H9 (cell line): Measurements from ENCODE around the gene COMMD1. TPM values are rescaled to one million over a fixed set of nuclear protein-coding genes. Genes with fewer than 3 reads are reported as not detected.

Experiments used
- DNase-seq: peaks from one replicate; pipeline ENCODE4 v3.0.0-alpha.2; 2017
- H2AFZ ChIP-seq: one replicate; pipeline ENCODE4 v1.6.1; 2013; ENCODE audit warnings: mild to moderate bottlenecking, low read length, control low read depth, moderate library complexity
- H2AK5ac ChIP-seq: 2 replicates; pipeline ENCODE4 v1.6.1; 2013; ENCODE audit warnings: low read length, control low read depth, mixed read lengths; ENCODE audit not compliant: insufficient read length
- H2BK120ac ChIP-seq: one replicate; pipeline ENCODE4 v1.6.1; 2013; ENCODE audit warnings: low read depth, mild to moderate bottlenecking, low read length, control low read depth, inconsistent platforms; ENCODE audit not compliant: poor library complexity, severe bottlenecking
- H2BK12ac ChIP-seq: 2 replicates; pipeline ENCODE4 v1.6.1; 2013; ENCODE audit warnings: low read length, control low read depth, mixed read lengths, low read depth; ENCODE audit not compliant: insufficient read length
- H2BK15ac ChIP-seq: 2 replicates; pipeline ENCODE4 v1.6.1; 2013; ENCODE audit warnings: low read depth, low read length, control low read depth
- H2BK20ac ChIP-seq: one replicate; pipeline ENCODE4 v1.6.1; 2013; ENCODE audit warnings: low read depth, mild to moderate bottlenecking, low read length, control low read depth, inconsistent platforms; ENCODE audit not compliant: poor library complexity, severe bottlenecking
- H2BK5ac ChIP-seq: 2 replicates; pipeline ENCODE4 v1.6.1; 2013; ENCODE audit warnings: low read length, control low read depth, mixed read lengths; ENCODE audit not compliant: insufficient read length
- H3K14ac ChIP-seq: 2 replicates; pipeline ENCODE4 v1.6.1; 2013; ENCODE audit warnings: low read length, control low read depth; ENCODE audit not compliant: insufficient read depth
- H3K18ac ChIP-seq: 2 replicates; pipeline ENCODE4 v1.6.1; 2013; ENCODE audit warnings: low read depth, mild to moderate bottlenecking, mixed read lengths, low read length, control low read depth; ENCODE audit not compliant: insufficient read length
- H3K23ac ChIP-seq: 2 replicates; pipeline ENCODE4 v1.6.1; 2013; ENCODE audit warnings: low read length, control low read depth, mixed read lengths, low read depth; ENCODE audit not compliant: insufficient read length
- H3K23me2 ChIP-seq: 2 replicates; pipeline ENCODE4 v1.6.1; 2013; ENCODE audit warnings: low read depth, mild to moderate bottlenecking, mixed read lengths, low read length, control low read depth; ENCODE audit not compliant: insufficient read length, poor library complexity, severe bottlenecking
- H3K27ac ChIP-seq: 2 replicates; pipeline ENCODE4 v1.5.1; 2013; ENCODE audit warnings: low read length, control low read depth, mixed read lengths, low read depth; ENCODE audit not compliant: insufficient read length
- H3K27me3 ChIP-seq: 2 replicates; pipeline ENCODE4 v1.6.1; 2013; ENCODE audit warnings: low read length, control low read depth, inconsistent platforms; ENCODE audit not compliant: insufficient read depth
- H3K4ac ChIP-seq: 2 replicates; pipeline ENCODE4 v1.6.1; 2013; ENCODE audit warnings: low read depth, mild to moderate bottlenecking, control low read depth, inconsistent platforms, low read length, moderate library complexity
- H3K4me1 ChIP-seq: 2 replicates; pipeline ENCODE4 v1.6.1; 2013; ENCODE audit warnings: low read length, control low read depth, inconsistent platforms; ENCODE audit not compliant: insufficient read depth
- H3K4me2 ChIP-seq: 2 replicates; pipeline ENCODE4 v1.6.1; 2013; ENCODE audit warnings: low read length, control low read depth, mixed read lengths; ENCODE audit not compliant: insufficient read length, insufficient read depth
- H3K56ac ChIP-seq: 2 replicates; pipeline ENCODE4 v1.6.1; 2013; ENCODE audit warnings: low read depth, mild to moderate bottlenecking, mixed read lengths, low read length, control low read depth; ENCODE audit not compliant: insufficient read length
- H3K79me1 ChIP-seq: 2 replicates; pipeline ENCODE4 v1.6.1; 2013; ENCODE audit warnings: low read depth, mild to moderate bottlenecking, moderate library complexity, low read length, control low read depth, inconsistent platforms; ENCODE audit not compliant: insufficient read depth, poor library complexity, severe bottlenecking
- H3K79me2 ChIP-seq: 2 replicates; pipeline ENCODE4 v1.6.1; 2013; ENCODE audit warnings: low read length, control low read depth, inconsistent platforms; ENCODE audit not compliant: insufficient read depth
- H3K9ac ChIP-seq: 2 replicates; pipeline ENCODE4 v1.6.1; 2013; ENCODE audit warnings: low read length, control low read depth, mixed read lengths; ENCODE audit not compliant: insufficient read length; ENCODE audit errors: extremely low read depth
- H3K9me3 ChIP-seq: one replicate; pipeline ENCODE4 v1.6.1; 2013; ENCODE audit warnings: low read depth, low read length, inconsistent platforms; ENCODE audit not compliant: control insufficient read depth
- H3T11ph ChIP-seq: one replicate; pipeline ENCODE4 v1.6.1; 2013; ENCODE audit warnings: mild to moderate bottlenecking, low read length, control low read depth, inconsistent platforms
- H4K20me1 ChIP-seq: one replicate; pipeline ENCODE4 v1.6.1; 2013; ENCODE audit not compliant: control insufficient read depth, insufficient read length, insufficient read depth
- H4K5ac ChIP-seq: 2 replicates; pipeline ENCODE4 v1.6.1; 2013; ENCODE audit warnings: low read depth, mild to moderate bottlenecking, mixed read lengths, low read length, control low read depth; ENCODE audit not compliant: insufficient read length
- H4K8ac ChIP-seq: replicated peaks from 2 replicates; pipeline ENCODE4 v1.6.1; 2013; ENCODE audit warnings: low read length, control low read depth, mixed read lengths, low read depth; ENCODE audit not compliant: insufficient read length
- H4K91ac ChIP-seq: 2 replicates; pipeline ENCODE4 v1.6.1; 2013; ENCODE audit warnings: low read depth, mild to moderate bottlenecking, moderate library complexity, mixed read lengths, low read length, control low read depth; ENCODE audit not compliant: insufficient read length
- H3K27ac Mint-ChIP-seq, 3 experiments: 2 replicates in 2 of 3; 3 replicates in 1 of 3; pipeline ENCODE4 v1.8.0; 2020 to 2021; ENCODE audit warnings: mixed read lengths in 3 of 3, mild to moderate bottlenecking in 1 of 3, moderate library complexity in 1 of 3
- H3K27me3 Mint-ChIP-seq: 2 replicates; pipeline ENCODE4 v1.8.0; 2021; ENCODE audit warnings: low read depth, mild to moderate bottlenecking, moderate library complexity, mixed read lengths
- H3K36me3 Mint-ChIP-seq, 3 experiments: 2 replicates in 2 of 3; 3 replicates in 1 of 3; pipeline ENCODE4 v1.8.0; 2020 to 2021; ENCODE audit warnings: low read depth in 3 of 3, mixed read lengths in 3 of 3; ENCODE audit not compliant: insufficient read depth in 1 of 3
- H3K4me1 Mint-ChIP-seq, 2 experiments: 2 replicates each; pipeline ENCODE4 v1.8.0; 2020; ENCODE audit warnings: mixed read lengths in 2 of 2
- H3K4me3 Mint-ChIP-seq, 2 experiments: 2 replicates in 1 of 2; 3 replicates in 1 of 2; pipeline ENCODE4 v1.8.0; 2020 to 2021; ENCODE audit warnings: mild to moderate bottlenecking in 2 of 2, mixed read lengths in 2 of 2, moderate library complexity in 1 of 2
- H3K9me3 Mint-ChIP-seq, 2 experiments: 2 replicates in 1 of 2; 3 replicates in 1 of 2; pipeline ENCODE4 v1.8.0; 2020; ENCODE audit warnings: mild to moderate bottlenecking in 2 of 2, mixed read lengths in 2 of 2, moderate library complexity in 1 of 2
- CTCF ChIP-seq: fragments of 200-600 bp; sonication (generic); conservative IDR thresholded peaks from 3 replicates; pipeline ENCODE4 v1.8.0; 2021; ENCODE audit warnings: antibody characterized with exemption, mild to moderate bottlenecking
- WGBS: extraction: QIAGEN DNeasy Blood & Tissue Kit; methylation state at CpG from one replicate; pipeline ENCODE4 v1.1.7; 2013; ENCODE audit warnings: missing lambda C conversion rate, low lambda C conversion rate, mixed read lengths; ENCODE audit not compliant: insufficient read length; ENCODE audit errors: extremely low coverage; 5-methylcytosine and 5-hydroxymethylcytosine counted together
- total RNA-seq: library from RNA; stranded (reverse); gene quantifications from 2 replicates; pipeline ENCODE4 v1.2.1, GENCODE V29; 2021

Gene COMMD1
- total RNA-seq, 1 experiment from 2014 or later = 31.5 TPM

- WGBS = no CpG with 5 or more reads among the region's 5 CpGs
- Histone ChIP-seq H2BK12ac (no peak overlapping the region), H4K20me1 (no peaks in the 10 kb centered on the region), H4K91ac (no peak overlapping the region), H3K79me2 (no peaks in the 10 kb centered on the region), H2BK20ac (no peak overlapping the region), H3K9ac (no peak overlapping the region), H3K27me3 (no peaks in the 10 kb centered on the region), H2AK5ac (no peak overlapping the region), H3K4ac (no peak overlapping the region), H3K23ac (no peak overlapping the region), H3K9me3 (no peaks in the 10 kb centered on the region), H2BK120ac (no peak overlapping the region), H3K27ac (no peak overlapping the region), H2BK15ac (no peak overlapping the region), H4K8ac (no peak overlapping the region), H3T11ph (no peak overlapping the region), H4K5ac (no peak overlapping the region), H3K14ac (no peak overlapping the region), H3K4me1 (no peaks in the 10 kb centered on the region; the same call in 1 of the 2 replicates), H2BK5ac (no peak overlapping the region), H3K4me2 (no peak overlapping the region), H3K18ac (no peak overlapping the region), H3K23me2 (no peaks in the 10 kb centered on the region), H3K79me1 (no peaks in the 10 kb centered on the region), H2AFZ (no peak overlapping the region), H3K56ac (no peak overlapping the region)
- no peak for TF ChIP-seq CTCF
- Mint-ChIP-seq H3K27me3 (no peaks in the 10 kb centered on the region), H3K4me1 (peaks cover 24 to 37% of the 10 kb centered on the region in 2 experiments), H3K4me3 (no peak overlapping the region), H3K27ac (peak overlapping the region; percentile 3 to 82 (median 16); a peak in 5 of 7 replicates), H3K9me3 (peaks cover 11 to 16% of the 10 kb centered on the region in 2 experiments), H3K36me3 (peaks cover 8 to 20% (median 19%) of the 10 kb centered on the region in 3 experiments)
- no peak for DNase-seq
Observed at GRCh38 chr2:61948661-61949457, 43.4 kb downstream of the COMMD1 start.
